Naive thymus-derived CD8-positive, alpha-beta T cell (primary cell): ENCODE results near the gene SLC39A11. TPM values are rescaled to one million over a fixed set of nuclear protein-coding genes. Genes with fewer than 3 reads are reported as not detected.
"Not testable (repeated sequence)": the region's sequence is repeated elsewhere in the genome, so short reads cannot be mapped to it uniquely, and the experiment has no call there.

Source experiments
- ATAC-seq, 2 donors: fragments of 150-1000 bp; cut with Tn5 transposase in 1 of 2; sonication (Bioruptor Pico), chemical (Tn5 transposase) in 1 of 2; 1 replicate in 1 of 2; 2 replicates in 1 of 2; pipeline ENCODE4 v1.10.0; 2021; ENCODE audit warnings: mild to moderate bottlenecking in 2 of 2, moderate library complexity in 2 of 2
- POLR2A ChIA-PET: fragments of 350-600 bp; sonication (Branson Sonifier 250); formaldehyde crosslinking; loops from one replicate; lab custom pipeline; 2021; ENCODE audit warnings: antibody characterized with exemption; lab: Charles Lee
- DNase-seq, 10 donors: peaks; one replicate each; pipeline versions ENCODE4 v3.0.0 to v3.0.0-alpha.2; 2020 to 2022
- H3K27ac Mint-ChIP-seq, 10 donors: one replicate each; pipeline ENCODE4 v1.8.0; 2020 to 2022; ENCODE audit warnings: mild to moderate bottlenecking in 10 of 10, mixed read lengths in 10 of 10, moderate library complexity in 4 of 10, inconsistent platforms in 1 of 10
- H3K27me3 Mint-ChIP-seq, 5 donors: one replicate each; pipeline ENCODE4 v1.8.0; 2021 to 2022; ENCODE audit warnings: mixed read lengths in 5 of 5
- H3K36me3 Mint-ChIP-seq, 3 donors: one replicate each; pipeline ENCODE4 v1.8.0; 2020 to 2022; ENCODE audit warnings: mixed read lengths in 3 of 3, mild to moderate bottlenecking in 2 of 3, inconsistent platforms in 1 of 3
- H3K4me1 Mint-ChIP-seq, 4 donors: one replicate each; pipeline ENCODE4 v1.8.0; 2021 to 2022; ENCODE audit warnings: mixed read lengths in 4 of 4
- H3K4me3 Mint-ChIP-seq, 10 donors: one replicate each; pipeline ENCODE4 v1.8.0; 2020 to 2022; ENCODE audit warnings: mild to moderate bottlenecking in 10 of 10, mixed read lengths in 10 of 10, moderate library complexity in 6 of 10, inconsistent platforms in 1 of 10
- H3K9me3 Mint-ChIP-seq, 9 donors: one replicate each; pipeline ENCODE4 v1.8.0; 2020 to 2022; ENCODE audit warnings: mixed read lengths in 9 of 9, mild to moderate bottlenecking in 3 of 9, inconsistent platforms in 1 of 9, moderate library complexity in 1 of 9
- polyA plus RNA-seq, 3 donors: library from polyadenylated mRNA; unstranded; fragments of 300-500 nt; fragmentation: Illumina TruSeq; gene quantifications; one replicate each; pipeline ENCODE4 v1.2.3, GENCODE V29; 2021
- total RNA-seq, 8 experiments: library from RNA in 2 of 8; stranded (reverse) in 2 of 8; gene quantifications; one replicate each; pipeline ENCODE4 v1.2.3 and lab custom pipeline; 2021 to 2026

Gene SLC39A11
- total and polyA plus RNA-seq, 5 experiments from 2014 or later = 6.2 to 14.4 (median 10.3) TPM

DNA sequence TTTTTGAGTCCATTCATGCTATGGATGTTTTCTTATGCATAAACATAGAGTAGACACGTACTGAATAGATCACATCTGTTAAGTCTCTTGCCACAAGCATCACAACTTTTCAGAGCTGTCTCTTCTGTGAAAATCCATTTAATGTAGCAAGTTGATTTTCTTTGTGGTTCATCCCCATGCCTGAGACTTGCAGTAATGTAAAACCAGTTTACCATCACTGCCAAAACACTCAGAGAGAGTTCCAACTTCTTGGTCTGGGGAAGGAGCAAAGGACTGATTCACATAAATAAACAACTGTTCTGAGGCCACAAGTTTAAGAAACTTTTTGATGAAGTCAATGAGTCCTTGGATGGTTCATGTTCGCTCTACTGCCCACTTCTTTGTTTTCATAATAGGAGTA is 24.8 kb downstream of the SLC39A11 start:
- H3K4me3 Mint-ChIP-seq, H3K27ac Mint-ChIP-seq, DNase-seq, H3K9me3 Mint-ChIP-seq, ATAC-seq, H3K27me3 Mint-ChIP-seq, POLR2A ChIA-PET: not testable (repeated sequence)
- Mint-ChIP-seq H3K36me3 (peaks cover 26 to 41% (median 36%) of the 10 kb centered on the region in 3 donors), H3K4me1 (peaks cover 14 to 21% (median 16%) of the 10 kb centered on the region in 4 donors)

DNA sequence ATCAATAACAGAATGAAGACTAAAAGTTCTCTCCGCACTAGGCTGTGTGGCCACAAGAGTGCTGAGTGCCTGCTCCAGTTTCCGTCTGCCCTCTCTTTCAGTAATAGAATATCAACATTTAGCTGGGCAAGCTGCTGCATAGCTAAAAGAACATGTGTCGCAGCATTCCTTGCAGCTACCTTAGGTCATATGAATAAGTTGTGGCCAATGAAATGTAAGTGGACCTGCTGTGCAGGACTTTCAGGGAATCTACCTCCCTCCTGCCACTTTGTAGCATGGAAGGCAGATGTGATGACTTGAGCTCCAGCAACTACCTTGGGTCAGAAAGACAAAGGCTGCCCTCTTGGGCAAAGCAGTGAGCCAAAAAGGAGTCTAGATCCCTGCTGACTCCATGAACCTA is 25.4 kb downstream of the SLC39A11 start:
- H3K36me3 Mint-ChIP-seq = peaks cover 22 to 35% (median 30%) of the 10 kb centered on the region in 3 donors
- POLR2A ChIA-PET = no interaction called here
- H3K27ac Mint-ChIP-seq = no peak overlapping the region

DNA sequence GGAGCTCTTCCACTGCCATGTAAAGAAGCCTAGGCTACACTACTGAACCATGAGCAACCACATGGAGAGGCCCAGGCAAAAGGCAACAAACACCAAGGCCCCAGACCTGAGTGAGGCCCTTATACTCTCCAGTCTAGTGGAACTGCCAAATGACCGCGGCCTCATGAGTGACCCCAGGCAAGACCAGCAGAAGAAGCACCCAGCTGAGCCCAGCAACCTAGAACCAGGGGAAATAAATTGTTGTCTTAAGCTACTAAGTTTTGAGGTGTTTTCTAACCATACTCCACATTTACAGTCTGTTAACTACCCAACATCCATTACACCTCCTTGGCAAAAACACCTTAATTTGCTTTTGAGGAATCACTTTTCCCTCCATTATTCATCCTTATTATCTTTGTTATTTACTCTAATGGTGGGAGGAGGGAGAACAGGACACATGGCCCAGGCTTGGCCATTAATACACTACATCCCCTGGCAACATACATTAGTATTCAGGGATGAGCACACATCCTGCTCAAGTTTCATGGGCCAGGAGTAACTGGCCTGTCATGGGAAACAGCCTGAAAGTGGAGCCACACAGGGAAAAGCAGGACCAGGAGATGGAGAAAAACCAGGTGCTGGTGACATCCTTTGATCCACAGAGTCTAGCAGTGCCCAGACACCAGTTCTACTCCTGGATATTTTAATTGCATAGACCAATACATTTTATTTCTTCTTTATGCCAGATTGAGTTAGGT is 26.2 kb downstream of the SLC39A11 start:
- POLR2A ChIA-PET = no interaction called here
- H3K9me3 Mint-ChIP-seq = peaks cover 0 to 7% (median 0%) of the 10 kb centered on the region in 9 donors
- H3K27ac Mint-ChIP-seq = peak overlapping the region in 1 of 10 donors; percentile 41
- peaks cover 16 to 29% (median 25%) of the 10 kb centered on the region in 3 donors for H3K36me3 Mint-ChIP-seq
- no peak overlapping the region for H3K4me3 Mint-ChIP-seq
- no peaks in the 10 kb centered on the region for H3K27me3 Mint-ChIP-seq
- DNase-seq (no peak), ATAC-seq (no peak)
- H3K4me1 Mint-ChIP-seq = peaks cover 14 to 21% (median 15%) of the 10 kb centered on the region in 4 donors

More for the DNA sequence above, 25.4 kb downstream of the SLC39A11 start:
- Mint-ChIP-seq H3K27me3 (no peaks in the 10 kb centered on the region), H3K4me3 (no peak overlapping the region), H3K4me1 (peaks cover 14 to 21% (median 16%) of the 10 kb centered on the region in 4 donors), H3K9me3 (peaks cover 0 to 7% (median 0%) of the 10 kb centered on the region in 9 donors)
- no peak for DNase-seq
- no peak for ATAC-seq

DNA sequence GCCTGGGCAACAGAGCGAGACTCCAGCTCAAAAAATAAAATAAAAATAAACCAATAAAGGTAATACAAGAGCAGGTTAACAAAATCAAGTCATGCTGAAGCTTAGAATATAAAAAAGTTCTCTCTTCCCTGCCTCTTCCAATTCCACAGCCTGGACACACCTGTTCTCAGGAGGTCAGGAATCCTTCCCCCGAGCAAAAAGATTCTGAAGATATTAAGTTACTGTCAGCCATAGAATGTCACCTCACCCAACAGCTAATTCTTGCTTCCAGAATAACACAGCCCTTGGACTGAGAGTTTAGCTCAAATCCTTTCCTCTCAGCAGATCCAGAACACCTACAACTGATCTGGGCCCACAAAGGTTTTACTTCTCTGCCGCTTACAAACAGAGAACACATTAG is 27.1 kb downstream of the SLC39A11 start:
- POLR2A ChIA-PET = no interaction called here
- peaks cover 0 to 7% (median 0%) of the 10 kb centered on the region in 9 donors for H3K9me3 Mint-ChIP-seq
- H3K4me3 Mint-ChIP-seq = no peak overlapping the region
- H3K27ac Mint-ChIP-seq = peak overlapping the region in 3 of 10 donors; percentile 0 to 55 (median 41)
- H3K36me3 Mint-ChIP-seq = peaks cover 16 to 21% (median 20%) of the 10 kb centered on the region in 3 donors
- H3K4me1 Mint-ChIP-seq = peaks cover 14 to 21% (median 15%) of the 10 kb centered on the region in 4 donors
- H3K27me3 Mint-ChIP-seq = no peaks in the 10 kb centered on the region
- no peak for DNase-seq
- no peak for ATAC-seq

DNA sequence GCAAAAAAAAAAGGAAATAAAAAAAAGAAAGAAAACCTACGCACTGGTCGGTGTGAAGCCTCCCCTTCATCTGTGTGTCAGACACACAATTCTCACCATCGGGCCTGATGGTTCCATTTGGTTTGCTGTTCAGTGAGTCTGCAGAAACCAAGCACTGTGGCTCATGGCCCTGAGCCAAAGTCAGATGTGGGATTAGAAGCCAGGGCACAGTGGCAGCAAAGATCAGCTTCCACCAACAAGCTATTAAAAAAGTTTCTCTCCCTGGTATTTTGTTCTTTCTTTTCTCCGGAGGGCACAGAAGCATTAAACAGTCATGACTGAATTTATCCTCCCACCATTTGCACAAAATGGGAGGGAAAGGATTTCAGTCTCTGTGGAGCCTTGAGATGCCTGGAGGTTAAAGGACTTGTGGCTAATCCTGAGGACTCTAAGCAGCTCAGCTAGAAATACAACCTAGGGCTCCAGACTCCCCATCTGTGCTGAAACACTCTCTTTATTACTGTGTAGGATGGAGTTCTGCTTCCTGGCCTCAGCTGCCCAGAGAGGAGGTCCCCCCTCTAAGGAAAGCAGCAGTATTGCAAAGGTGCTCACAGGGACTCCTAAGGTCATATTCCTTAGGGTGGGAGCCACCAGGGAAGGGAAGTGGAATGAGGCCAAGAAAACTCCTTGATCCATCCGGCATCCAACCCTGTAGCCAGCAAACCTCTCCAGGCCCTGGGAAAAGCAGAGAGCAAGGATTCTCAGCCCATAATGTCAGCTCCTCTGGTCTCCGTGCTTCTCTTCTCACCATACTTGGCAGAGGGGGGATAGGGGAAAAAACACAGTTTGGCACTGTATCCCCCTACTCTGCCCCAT is 28.2 kb downstream of the SLC39A11 start:
- H3K4me1 Mint-ChIP-seq = peaks cover 14 to 21% (median 15%) of the 10 kb centered on the region in 4 donors
- POLR2A ChIA-PET = no interaction called here
- H3K27ac Mint-ChIP-seq = peak overlapping the region in 5 of 10 donors; percentile 4 to 79 (median 55)

DNA sequence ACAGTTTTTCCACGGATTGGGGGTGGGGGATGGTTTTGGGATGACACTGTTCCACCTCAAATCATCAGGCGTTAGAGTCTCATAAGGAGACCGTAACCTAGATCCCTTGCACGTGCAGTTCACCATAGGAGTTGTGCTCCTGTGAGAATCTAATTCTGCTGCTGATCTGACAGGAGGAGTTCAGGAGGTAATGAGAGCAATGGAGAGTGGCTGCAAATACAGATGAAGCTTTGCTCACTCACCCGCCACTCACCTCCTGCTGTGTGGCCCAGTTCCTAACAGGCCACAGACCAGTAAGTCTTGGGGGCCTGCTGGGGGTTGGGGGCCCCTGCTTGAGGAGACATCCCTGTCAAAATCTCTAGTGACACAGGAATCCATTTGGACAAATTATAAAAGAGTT is 29.8 kb downstream of the SLC39A11 start:
- peaks cover 0 to 7% (median 0%) of the 10 kb centered on the region in 9 donors for H3K9me3 Mint-ChIP-seq
- H3K4me3 Mint-ChIP-seq = no peak overlapping the region

More for the DNA sequence above, 28.2 kb downstream of the SLC39A11 start:
- peak in 2 of 10 donors; percentile 8 to 11 for DNase-seq
- Mint-ChIP-seq H3K4me3 (no peak overlapping the region), H3K36me3 (peaks cover 16 to 20% (median 19%) of the 10 kb centered on the region in 3 donors), H3K27me3 (no peaks in the 10 kb centered on the region), H3K9me3 (peaks cover 0 to 7% (median 0%) of the 10 kb centered on the region in 9 donors)
- ATAC-seq = peak in 1 of 2 donors; percentile 30

DNA sequence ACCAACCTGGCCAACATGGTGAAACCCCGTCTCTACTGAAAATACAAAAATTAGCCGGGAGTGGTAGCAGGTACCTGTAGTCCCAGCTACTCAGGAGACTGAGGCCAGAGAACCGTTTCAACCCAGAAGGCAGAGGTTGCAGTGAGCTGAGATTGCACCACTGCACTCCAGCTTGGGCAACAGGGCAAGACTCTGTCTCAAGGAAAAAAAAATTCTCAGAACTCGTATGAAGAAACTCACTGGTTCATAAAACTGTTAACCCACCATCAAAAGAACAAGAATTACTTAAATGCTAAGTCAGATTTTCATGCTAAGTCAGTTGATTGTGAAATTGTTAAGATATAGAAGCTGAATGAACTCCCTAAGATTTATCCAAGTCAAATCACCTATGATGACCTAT is 31.3 kb downstream of the SLC39A11 start:
- Mint-ChIP-seq H3K36me3 (peaks cover 0 to 4% (median 2%) of the 10 kb centered on the region in 3 donors), H3K27ac (no peak overlapping the region), H3K27me3 (no peaks in the 10 kb centered on the region), H3K4me1 (peaks cover 5 to 15% (median 13%) of the 10 kb centered on the region in 4 donors), H3K4me3 (no peak overlapping the region), H3K9me3 (no peaks in the 10 kb centered on the region)
- POLR2A ChIA-PET = interaction anchor here (0.6 kb wide), 1 partner anchor 812 kb away, joined by 3 read pairs; no protein-coding TSS in a partner anchor
- ATAC-seq = no peak
- no peak for DNase-seq

More for the DNA sequence above, 29.8 kb downstream of the SLC39A11 start:
- H3K36me3 Mint-ChIP-seq = peaks cover 7 to 12% (median 9%) of the 10 kb centered on the region in 3 donors
- DNase-seq (no peak), ATAC-seq (no peak)
- POLR2A ChIA-PET = no interaction called here
- H3K27me3 Mint-ChIP-seq = no peaks in the 10 kb centered on the region
- H3K4me1 Mint-ChIP-seq = peaks cover 8 to 15% (median 14%) of the 10 kb centered on the region in 4 donors
- no peak overlapping the region for H3K27ac Mint-ChIP-seq

DNA sequence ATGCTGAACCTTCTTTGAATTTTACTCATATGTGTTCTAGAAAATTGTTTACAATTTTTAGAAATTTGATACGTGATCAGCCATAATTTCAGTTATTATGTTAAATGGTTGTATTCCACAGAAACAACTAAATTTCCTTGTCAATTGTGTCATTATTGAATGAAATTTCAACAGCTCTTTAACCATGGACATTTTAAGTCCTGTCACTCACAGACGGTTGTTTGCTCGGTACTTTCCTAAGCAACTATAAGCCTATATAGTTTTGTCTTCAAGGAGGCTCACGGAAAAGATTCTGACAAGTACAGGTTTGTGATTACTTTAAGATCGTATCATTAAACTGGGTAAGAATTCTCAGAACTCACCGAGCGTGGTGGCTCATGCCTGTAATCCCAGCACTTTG is 31.8 kb downstream of the SLC39A11 start:
- H3K27ac Mint-ChIP-seq = no peak overlapping the region
- no peak for ATAC-seq
- H3K36me3 Mint-ChIP-seq = peaks cover 0 to 4% (median 2%) of the 10 kb centered on the region in 3 donors
- POLR2A ChIA-PET = no interaction called here
- H3K4me1 Mint-ChIP-seq = peaks cover 5 to 15% (median 11%) of the 10 kb centered on the region in 4 donors
- no peaks in the 10 kb centered on the region for H3K9me3 Mint-ChIP-seq
- H3K4me3 Mint-ChIP-seq = no peak overlapping the region
- DNase-seq = no peak
- H3K27me3 Mint-ChIP-seq = no peaks in the 10 kb centered on the region

DNA sequence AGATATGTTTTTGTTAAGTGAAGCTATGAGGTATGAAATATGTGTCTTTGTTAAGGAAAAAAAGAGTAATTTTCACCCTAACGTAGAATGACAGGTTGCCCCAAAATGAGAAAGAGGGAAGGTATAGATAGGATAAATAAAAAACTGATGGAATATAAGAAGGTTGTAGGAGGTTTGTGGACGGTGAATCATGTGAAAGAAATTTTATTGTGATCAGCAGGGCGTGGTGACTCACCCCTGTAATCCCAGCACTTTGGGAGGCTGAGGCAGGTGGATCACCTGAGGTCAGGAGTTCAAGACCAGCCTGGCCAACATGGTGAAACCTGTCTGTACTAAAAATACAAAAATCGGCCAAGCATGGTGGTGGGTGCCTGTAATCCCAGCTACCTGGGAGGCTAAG is 32.8 kb downstream of the SLC39A11 start:
- peaks cover 5 to 12% (median 10%) of the 10 kb centered on the region in 4 donors for H3K4me1 Mint-ChIP-seq
- DNase-seq, H3K36me3 Mint-ChIP-seq, H3K27me3 Mint-ChIP-seq, H3K4me3 Mint-ChIP-seq, H3K9me3 Mint-ChIP-seq, POLR2A ChIA-PET, ATAC-seq: not testable (repeated sequence)
- H3K27ac Mint-ChIP-seq = peak overlapping the region in 1 of 10 donors; percentile 63

DNA sequence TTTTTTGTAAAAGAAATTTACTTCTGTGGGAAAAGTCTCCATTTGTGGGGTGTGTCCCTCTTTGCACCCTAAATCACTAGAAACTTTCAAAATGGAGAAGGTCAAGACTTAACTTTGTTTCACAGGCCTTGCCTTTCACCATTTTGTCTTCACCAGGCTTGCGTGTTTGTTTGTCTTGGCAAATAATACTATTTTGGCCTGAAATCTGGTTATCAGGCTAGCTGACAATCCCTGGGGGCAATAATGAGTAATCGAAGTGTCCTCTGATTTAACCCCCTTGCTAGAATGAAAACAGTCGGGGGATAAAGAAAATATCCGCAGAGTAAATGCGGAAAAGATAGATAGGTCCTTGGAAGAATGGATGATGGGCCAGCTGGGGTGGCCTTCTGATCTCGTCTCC is 34.5 kb downstream of the SLC39A11 start:
- no peaks in the 10 kb centered on the region for H3K4me1 Mint-ChIP-seq
- POLR2A ChIA-PET = no interaction called here
- DNase-seq = no peak
- H3K36me3 Mint-ChIP-seq = peaks cover 0 to 4% (median 0%) of the 10 kb centered on the region in 3 donors
- no peaks in the 10 kb centered on the region for H3K27me3 Mint-ChIP-seq
- H3K4me3 Mint-ChIP-seq = no peak overlapping the region
- no peak overlapping the region for H3K27ac Mint-ChIP-seq
- no peak for ATAC-seq
- H3K9me3 Mint-ChIP-seq = no peaks in the 10 kb centered on the region

DNA sequence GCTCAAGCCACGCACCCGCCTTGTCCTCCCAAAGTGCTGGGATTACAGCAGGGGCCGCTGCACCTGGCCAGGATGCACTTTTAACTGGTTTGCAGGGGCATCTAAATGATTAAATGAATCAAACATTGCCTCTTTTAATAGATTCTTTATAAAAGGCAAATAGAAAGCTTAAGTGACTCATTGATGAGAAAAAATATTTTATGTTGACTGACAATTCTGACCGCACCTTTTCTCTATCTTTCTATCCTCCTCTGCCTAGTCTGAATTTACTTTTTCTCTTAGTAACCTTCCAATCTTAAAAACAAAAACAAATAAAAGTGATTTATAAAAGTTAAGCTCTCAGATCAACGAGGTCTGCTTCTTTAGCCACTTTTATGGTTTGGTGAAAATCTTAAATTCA is 35.3 kb downstream of the SLC39A11 start:
- POLR2A ChIA-PET = no interaction called here
- ATAC-seq (no peak), DNase-seq (no peak)
- H3K27me3 Mint-ChIP-seq = no peaks in the 10 kb centered on the region
- peaks cover 0 to 4% (median 0%) of the 10 kb centered on the region in 3 donors for H3K36me3 Mint-ChIP-seq
- H3K4me1 Mint-ChIP-seq = peaks cover 0 to 3% (median 2%) of the 10 kb centered on the region in 4 donors
- no peak overlapping the region for H3K4me3 Mint-ChIP-seq
- H3K9me3 Mint-ChIP-seq = no peaks in the 10 kb centered on the region
- H3K27ac Mint-ChIP-seq = no peak overlapping the region

DNA sequence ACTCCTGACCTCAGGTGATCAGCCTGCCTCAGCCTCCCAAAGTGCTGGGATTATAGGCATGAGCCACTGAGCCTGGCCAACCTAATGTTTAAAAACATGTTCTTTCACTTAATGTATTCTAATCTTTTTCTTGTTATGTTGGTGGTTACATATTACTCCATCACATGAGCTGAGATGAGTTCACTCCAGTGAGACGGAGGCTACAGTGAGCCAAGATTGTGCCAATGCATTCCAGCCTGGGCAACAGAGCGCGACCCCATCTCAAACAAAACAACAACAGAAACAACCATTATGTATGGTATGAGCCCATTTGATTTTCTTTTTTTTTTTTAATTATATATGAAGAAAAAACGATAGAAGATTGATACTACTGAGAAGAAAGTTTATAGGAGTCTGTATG is 39.6 kb downstream of the SLC39A11 start:
- Mint-ChIP-seq H3K36me3 (peaks cover 14 to 34% (median 17%) of the 10 kb centered on the region in 3 donors), H3K4me1 (peaks cover 0 to 10% (median 6%) of the 10 kb centered on the region in 4 donors), H3K4me3 (no peak overlapping the region), H3K27ac (no peak overlapping the region), H3K27me3 (no peaks in the 10 kb centered on the region), H3K9me3 (peaks cover 0 to 6% (median 0%) of the 10 kb centered on the region in 9 donors)
- ATAC-seq = no peak
- POLR2A ChIA-PET = no interaction called here
- DNase-seq = no peak
